Endothelial cell of umbilical vein (primary cell): ENCODE data around the gene VEPH1.

Experiments used
- CTCF ChIP-seq, 2 donors: IDR thresholded peaks; 1 replicate in 1 of 2; 2 replicates in 1 of 2; pipeline ENCODE4 v1.5.1; 2011; ENCODE audit warnings: low read length in 2 of 2, mild to moderate bottlenecking in 2 of 2, moderate library complexity in 2 of 2, control low read depth in 1 of 2, inconsistent platforms in 1 of 2, low read depth in 1 of 2; ENCODE audit not compliant: insufficient read depth in 1 of 2; ENCODE audit errors: extremely low read depth in 1 of 2
- EZH2 ChIP-seq: IDR thresholded peaks from 2 replicates; pipeline ENCODE4 v1.6.1; 2012; ENCODE audit warnings: borderline replicate concordance, low read depth, mild to moderate bottlenecking, moderate library complexity, low read length, inconsistent platforms; ENCODE audit not compliant: severe bottlenecking
- MAX ChIP-seq: IDR thresholded peaks from 2 replicates; pipeline ENCODE4 v1.6.1; 2011; ENCODE audit not compliant: insufficient read depth, insufficient read length

GRCh38 chr3:157268026-157268425, 235.2 kb downstream of the VEPH1 start:
- TF ChIP-seq CTCF (IDR thresholded peaks at IDR 0.05; ENCODE audit: extremely low read depth in 1 of 2, insufficient read depth in 1 of 2, low read depth in 1 of 2, low read length in 2 of 2) (no peak), EZH2 (no peak), MAX (no peak)
